Small intestine (tissue), 16 donors: ENCODE measurements around the gene PRKACB. TPM values are rescaled to one million over a fixed set of nuclear protein-coding genes. Genes with fewer than 3 reads are reported as not detected.
"Not testable (repeated sequence)": the region's sequence is repeated elsewhere in the genome, so short reads cannot be mapped to it uniquely, and the experiment has no call there.

ENCODE experiments used
- DNase-seq, 2 donors: peaks; one replicate each; pipeline versions ENCODE4 v3.0.0 to v3.0.0-alpha.2; 2013
- FAIRE-seq: peaks from 2 replicates; lab custom pipeline; 2012; peaks lifted over from hg19 to GRCh38; lab: Jason Lieb, UNC
- H3K27ac ChIP-seq, 3 donors: one replicate each; pipeline ENCODE4 v1.5.1; 2013; ENCODE audit warnings: low read length in 2 of 3, mild to moderate bottlenecking in 2 of 3, control low read depth in 1 of 3, inconsistent platforms in 1 of 3, low read depth in 1 of 3, moderate library complexity in 1 of 3
- H3K27me3 ChIP-seq, 3 donors: one replicate each; pipeline ENCODE4 v1.6.1; 2013; ENCODE audit warnings: low read length in 3 of 3, inconsistent platforms in 1 of 3; ENCODE audit not compliant: control insufficient read depth in 3 of 3, insufficient read depth in 3 of 3
- H3K36me3 ChIP-seq, 3 donors: one replicate each; pipeline ENCODE4 v1.6.1; 2013; ENCODE audit warnings: low read length in 3 of 3, inconsistent platforms in 1 of 3, low read depth in 1 of 3, mild to moderate bottlenecking in 1 of 3, moderate library complexity in 1 of 3; ENCODE audit not compliant: control insufficient read depth in 3 of 3, insufficient read depth in 2 of 3
- H3K4me1 ChIP-seq, 3 donors: one replicate each; pipeline ENCODE4 v1.6.1; 2013; ENCODE audit warnings: low read length in 2 of 3, inconsistent platforms in 1 of 3, low read depth in 1 of 3, mild to moderate bottlenecking in 1 of 3, moderate library complexity in 1 of 3; ENCODE audit not compliant: control insufficient read depth in 3 of 3, insufficient read depth in 2 of 3
- H3K4me3 ChIP-seq, 3 donors: one replicate each; pipeline ENCODE4 v1.5.1; 2013; ENCODE audit warnings: low read length in 3 of 3, control low read depth in 1 of 3, inconsistent platforms in 1 of 3, low read depth in 1 of 3, mild to moderate bottlenecking in 1 of 3, moderate library complexity in 1 of 3
- H3K9me3 ChIP-seq, 2 donors: one replicate each; pipeline ENCODE4 v1.6.1; 2013; ENCODE audit warnings: low read depth in 1 of 2, low read length in 1 of 2; ENCODE audit not compliant: control insufficient read depth in 2 of 2, insufficient read depth in 1 of 2
- WGBS, 3 donors: extraction: QIAGEN DNeasy Blood & Tissue Kit; methylation state at CpG; one replicate each; pipeline ENCODE4 v1.1.7; 2013; 5-methylcytosine and 5-hydroxymethylcytosine counted together
- long read RNA-seq, 10 donors: transcript quantifications; one replicate each; lab custom pipeline, GENCODE V29; 2026
- polyA plus RNA-seq, 4 donors: library from polyadenylated mRNA; stranded (reverse) in 3 of 4; unstranded in 1 of 4; fragments of 200-250 nt in 3 of 4; fragments of 120-200 nt in 1 of 4; gene quantifications; one replicate each; pipeline versions ENCODE4 v1.2.1 to v1.2.3, GENCODE V29; 2013
- donor health status: healthy with polysubstance abuse.
- donor health status: control.
- donor health status: control.
- donor health status: Bipolar disorder and iron deficiency.
- donor health status: healthy.

PRKACB gene
- 10 to 100 TPM in 1 of 4 donors, 1 to 10 TPM in 3; 1.8 to 29.4 (median 7.3) TPM for polyA plus RNA-seq
- long read RNA-seq, donor 1, result 0 reads
- long read RNA-seq, donor 2, full-length matches to known transcripts, result 3 of 3 reads
- long read RNA-seq, donor 2, partial matches to known transcripts, result 0 of 3 reads
- long read RNA-seq, donor 2, other reads (novel, unspliced or antisense), result 0 of 3 reads
- long read RNA-seq, donor 3, full-length matches to known transcripts, result 4 of 4 reads
- long read RNA-seq, donor 3, partial matches to known transcripts, result 0 of 4 reads
- long read RNA-seq, donor 3, other reads (novel, unspliced or antisense), result 0 of 4 reads
- long read RNA-seq, donor 4, result 0 reads
- long read RNA-seq, donor 5, full-length matches to known transcripts, result 1 of 1 reads
- long read RNA-seq, donor 5, partial matches to known transcripts, result 0 of 1 reads
- long read RNA-seq, donor 5, other reads (novel, unspliced or antisense), result 0 of 1 reads
- long read RNA-seq, donor 6, full-length matches to known transcripts, result 5 of 5 reads
- long read RNA-seq, donor 6, partial matches to known transcripts, result 0 of 5 reads
- long read RNA-seq, donor 6, other reads (novel, unspliced or antisense), result 0 of 5 reads
- long read RNA-seq, donor 7, result 0 reads
- long read RNA-seq, donor 8, result 0 reads
- long read RNA-seq, donor 9, result 0 reads
- long read RNA-seq, donor 10, full-length matches to known transcripts, result 16 of 16 reads
- long read RNA-seq, donor 10, partial matches to known transcripts, result 0 of 16 reads
- long read RNA-seq, donor 10, other reads (novel, unspliced or antisense), result 0 of 16 reads

GRCh38 chr1:84143796-84144565 lies at the start of gene PRKACB:
TSS of gene PRKACB (plus strand) at chr1:84144271. CDS start at chr1:84144362, 91 bp downstream.
- peak within 1 kb of the TSS; percentile 41 to 70 (median 44) for H3K27ac ChIP-seq
- no peaks in the 10 kb centered on the region for H3K9me3 ChIP-seq
- peak; percentile 90 for FAIRE-seq
- H3K27me3 ChIP-seq, result no peaks in the 10 kb centered on the region
- peaks cover 0 to 2% (median 0%) of the 10 kb centered on the region in 3 donors for H3K4me1 ChIP-seq
- H3K4me3 ChIP-seq, result peak within 1 kb of the TSS in 2 of 3 donors; percentile 23 to 29
- DNase-seq, result peak; percentile 45 to 54
- 56 to 65% (median 58%) methylated on average over 2 of the region's 2 CpGs for WGBS, 3 donors
- no peaks in the 10 kb centered on the region for H3K36me3 ChIP-seq

- no peak for FAIRE-seq
- Histone ChIP-seq H3K27ac (no peak overlapping the region), H3K4me1 (peaks cover 0 to 2% (median 0%) of the 10 kb centered on the region in 3 donors), H3K4me3 (no peak overlapping the region), H3K27me3 (no peaks in the 10 kb centered on the region), H3K36me3 (peaks cover 0 to 3% (median 0%) of the 10 kb centered on the region in 3 donors), H3K9me3 (no peaks in the 10 kb centered on the region)
- no peak for DNase-seq
Measured at GRCh38 chr1:84095308-84095707, 48.8 kb upstream of the PRKACB start.

GRCh38 chr1:84096176-84096575 lies 47.9 kb upstream of the PRKACB start:
- no peak for FAIRE-seq
- no peaks in the 10 kb centered on the region for H3K27me3 ChIP-seq
- H3K36me3 ChIP-seq, result peaks cover 0 to 3% (median 0%) of the 10 kb centered on the region in 3 donors

GRCh38 chr1:84101204-84101603 lies 42.9 kb upstream of the PRKACB start:
- Histone ChIP-seq H3K4me3 (no peak overlapping the region), H3K4me1 (peaks cover 0 to 21% (median 3%) of the 10 kb centered on the region in 3 donors), H3K36me3 (no peaks in the 10 kb centered on the region), H3K27me3 (no peaks in the 10 kb centered on the region), H3K9me3 (no peaks in the 10 kb centered on the region), H3K27ac (peak overlapping the region in 1 of 3 donors; percentile 69)
- FAIRE-seq (no peak), DNase-seq (peak; percentile 19 to 50)
- 21 to 51% (median 27%) methylated on average over 1 of the region's 1 CpG for WGBS, 3 donors

More at GRCh38 chr1:84096176-84096575, 47.9 kb upstream of the PRKACB start:
- Histone ChIP-seq H3K4me3 (no peak overlapping the region), H3K27ac (no peak overlapping the region), H3K9me3 (no peaks in the 10 kb centered on the region), H3K4me1 (peaks cover 0 to 6% (median 0%) of the 10 kb centered on the region in 3 donors)
- DNase-seq, result no peak

- H3K27ac ChIP-seq, result peak overlapping the region in 1 of 3 donors; percentile 14
- DNase-seq (peak; percentile 53 to 60), FAIRE-seq (no peak)
- H3K9me3 ChIP-seq, result peaks cover 0 to 4% of the 10 kb centered on the region in 2 donors
- H3K27me3 ChIP-seq, result no peaks in the 10 kb centered on the region
- no peak overlapping the region for H3K4me3 ChIP-seq
- H3K36me3 ChIP-seq, result no peaks in the 10 kb centered on the region
- peaks cover 0 to 21% (median 3%) of the 10 kb centered on the region in 3 donors for H3K4me1 ChIP-seq
- 62 to 76% (median 68%) methylated on average over 3 of the region's 3 CpGs for WGBS, 3 donors
Measured at GRCh38 chr1:84103197-84103992, 40.7 kb upstream of the PRKACB start.

- WGBS, 3 donors, result 67 to 80% (median 77%) methylated on average over 1 of the region's 1 CpG
- not testable (repeated sequence) for H3K9me3 ChIP-seq, DNase-seq, H3K4me3 ChIP-seq, FAIRE-seq, H3K36me3 ChIP-seq, H3K27ac ChIP-seq, H3K27me3 ChIP-seq
- H3K4me1 ChIP-seq, result peaks cover 0 to 11% (median 2%) of the 10 kb centered on the region in 3 donors
Measured at GRCh38 chr1:84107538-84107937, 36.5 kb upstream of the PRKACB start.

- no peak for DNase-seq
- no peaks in the 10 kb centered on the region for H3K27me3 ChIP-seq
- FAIRE-seq, result no peak
- 94 to 98% (median 97%) methylated on average over 2 of the region's 2 CpGs for WGBS, 3 donors
- H3K9me3 ChIP-seq, result peaks cover 0 to 4% of the 10 kb centered on the region in 2 donors
- H3K36me3 ChIP-seq, result no peaks in the 10 kb centered on the region
- H3K4me1 ChIP-seq, result peaks cover 0 to 7% (median 0%) of the 10 kb centered on the region in 3 donors
- no peak overlapping the region for H3K4me3 ChIP-seq
- no peak overlapping the region for H3K27ac ChIP-seq
Measured at GRCh38 chr1:84107955-84108354, 36.1 kb upstream of the PRKACB start.
